Stimulated activated CD4-positive, alpha-beta T cell treated with anti-CD3 and anti-CD28 coated beads, Interleukin-4, amount 100 ng/mL, for 1 hour (primary cell): ENCODE measurements around the gene KIZ.

Source experiments
- DNase-seq: peaks from one replicate; pipeline ENCODE4 v3.0.0-alpha.2; 2020

KIZ gene

DNA sequence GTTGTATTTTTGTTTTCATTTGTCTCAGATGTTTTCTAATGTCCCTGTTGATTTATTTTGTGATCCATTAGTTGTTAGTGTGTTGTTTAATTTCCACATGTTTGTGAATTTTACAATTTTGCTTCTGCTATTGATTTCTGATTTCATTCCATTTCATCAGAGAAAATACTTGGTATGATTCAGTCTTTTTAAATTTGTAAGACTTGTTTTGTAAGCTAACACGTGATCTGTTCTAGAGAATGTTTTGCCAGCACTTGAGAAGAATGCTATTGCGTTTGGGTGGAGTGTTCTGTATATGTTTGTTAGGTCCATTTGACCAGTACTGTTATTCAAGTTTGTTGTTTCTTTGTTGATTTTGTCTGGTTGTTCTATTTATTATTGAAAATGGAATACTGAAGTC lies 53.9 kb downstream of the KIZ start:
- DNase-seq = no peak

DNA sequence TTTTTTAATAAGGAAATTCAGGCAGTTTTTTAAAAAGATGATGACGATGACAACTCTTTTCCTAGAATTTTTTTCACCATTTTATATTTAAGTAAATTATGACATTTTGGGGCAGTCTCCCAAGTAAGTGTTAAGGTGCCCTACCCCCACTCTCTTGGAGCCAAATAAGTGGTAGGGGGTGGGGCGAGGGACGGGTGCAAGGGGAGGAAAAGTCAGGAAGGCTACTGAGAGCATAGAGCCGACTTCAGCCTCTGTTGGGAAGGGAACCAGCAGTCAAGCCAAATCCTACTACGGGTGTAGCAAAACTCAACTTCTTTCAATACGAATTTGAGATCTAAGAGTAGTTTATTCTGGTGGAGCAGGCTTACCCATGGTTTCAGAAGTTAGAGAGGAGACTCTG lies 54.4 kb downstream of the KIZ start:
- no peak for DNase-seq

DNA sequence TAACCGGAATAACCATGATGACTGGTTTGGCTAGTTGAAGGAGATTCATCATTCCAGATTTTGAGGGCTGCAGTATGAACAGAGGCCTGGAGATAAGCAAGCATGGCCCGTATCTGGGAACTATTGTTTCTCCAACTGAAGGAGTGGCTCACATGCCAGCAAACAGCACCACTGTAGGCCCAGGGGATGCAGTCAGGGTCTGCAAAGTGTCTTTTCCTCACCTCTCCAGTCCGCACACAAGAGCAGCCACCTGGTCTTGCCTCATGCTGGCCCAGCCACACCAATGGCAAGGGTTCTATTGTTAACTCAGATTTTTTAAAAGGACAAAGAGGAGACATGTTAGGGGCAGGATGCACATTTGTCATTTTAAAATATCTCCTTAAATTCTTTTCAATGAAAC lies 55.1 kb downstream of the KIZ start:
- no peak for DNase-seq

DNA sequence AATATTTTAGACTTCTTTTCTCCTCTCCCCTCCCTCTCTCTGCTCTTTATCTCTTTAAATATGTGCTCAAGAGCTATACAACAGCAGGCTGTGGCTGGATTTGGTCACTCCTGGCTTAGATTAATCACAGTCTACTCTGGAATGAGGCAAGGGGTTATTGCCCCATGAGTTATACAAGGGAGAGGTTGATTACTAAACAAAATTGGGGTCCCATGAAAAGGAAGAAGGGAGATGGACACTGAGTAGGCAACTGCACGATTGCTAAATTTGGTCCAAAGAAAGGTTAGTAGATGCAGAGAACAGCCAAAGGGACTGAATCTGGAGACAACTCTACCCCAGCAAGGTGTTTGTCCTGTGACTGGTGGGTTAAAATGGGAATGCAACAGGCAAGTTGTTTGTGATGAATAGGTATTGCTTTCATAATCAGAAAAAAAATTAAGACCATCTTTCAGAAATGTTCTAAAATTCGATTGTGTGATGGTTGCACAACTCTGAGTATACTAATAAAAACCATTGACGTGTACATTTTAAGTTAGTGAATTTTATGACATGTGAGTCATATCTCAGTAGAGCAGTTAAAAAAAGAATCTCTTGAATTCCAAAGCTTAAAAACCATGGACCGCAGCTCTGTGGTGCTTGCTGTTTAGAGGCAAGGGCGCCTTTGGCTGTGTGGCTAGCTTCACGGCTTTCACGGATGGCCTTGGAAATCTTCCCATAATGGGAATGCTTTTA lies 57.1 kb downstream of the KIZ start:
- DNase-seq = no peak

DNA sequence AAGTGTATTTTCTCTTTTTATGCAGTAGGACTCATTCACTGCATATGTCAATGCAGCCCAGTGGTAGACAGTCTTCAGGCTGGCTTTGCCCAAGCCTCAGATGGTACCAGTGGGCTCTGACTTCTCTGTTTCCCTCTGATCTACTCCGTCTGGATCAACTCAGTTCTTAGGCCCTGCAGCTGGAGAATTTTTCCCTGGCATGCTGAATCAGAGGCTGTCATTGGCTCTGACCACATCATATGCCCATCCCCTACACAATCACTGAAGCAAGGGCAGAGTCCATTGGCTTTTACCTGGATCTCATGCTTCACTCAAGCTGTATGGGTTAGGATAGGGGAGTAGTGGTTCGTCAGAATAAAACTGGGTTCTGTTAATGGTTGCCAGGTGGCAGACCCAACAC lies 57.8 kb downstream of the KIZ start:
- no peak for DNase-seq

DNA sequence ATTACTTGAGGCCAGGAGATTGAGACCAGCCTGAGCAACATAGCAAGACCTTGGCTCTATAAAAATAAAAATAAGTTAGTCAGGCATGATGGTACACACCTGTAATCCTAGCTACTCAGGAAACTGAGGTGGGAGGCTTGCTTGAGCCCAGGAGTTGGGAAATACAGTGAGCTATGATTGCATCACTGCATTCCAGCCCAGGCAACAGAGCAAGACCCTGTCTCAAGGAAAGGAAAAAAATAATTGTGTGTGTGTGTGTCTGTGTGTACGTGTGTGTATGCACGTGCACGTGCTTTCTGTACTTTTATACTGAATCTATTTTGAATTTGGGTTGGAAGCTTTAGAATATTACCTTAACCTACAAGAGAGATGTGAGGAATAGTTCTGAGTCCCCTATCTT lies 58.9 kb downstream of the KIZ start:
- DNase-seq = no peak

DNA sequence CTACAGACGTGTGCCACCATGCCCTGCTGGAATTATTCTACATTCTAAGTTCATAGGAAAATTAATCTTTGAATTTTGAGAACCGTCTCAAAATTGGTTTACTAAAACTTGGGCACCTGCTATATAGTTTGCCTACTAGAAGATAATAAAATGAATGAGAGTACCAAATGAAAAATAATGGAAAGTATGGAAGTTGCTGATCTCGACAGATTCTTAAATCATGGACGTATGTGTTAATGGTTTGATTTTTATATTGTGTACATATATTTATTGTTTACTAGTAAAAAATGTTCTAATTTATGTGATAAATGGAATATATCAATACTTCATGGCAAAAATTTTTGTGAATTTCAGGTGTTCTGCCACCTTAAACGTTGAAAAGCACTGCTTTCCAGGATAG lies 60.0 kb downstream of the KIZ start:
- no peak for DNase-seq

DNA sequence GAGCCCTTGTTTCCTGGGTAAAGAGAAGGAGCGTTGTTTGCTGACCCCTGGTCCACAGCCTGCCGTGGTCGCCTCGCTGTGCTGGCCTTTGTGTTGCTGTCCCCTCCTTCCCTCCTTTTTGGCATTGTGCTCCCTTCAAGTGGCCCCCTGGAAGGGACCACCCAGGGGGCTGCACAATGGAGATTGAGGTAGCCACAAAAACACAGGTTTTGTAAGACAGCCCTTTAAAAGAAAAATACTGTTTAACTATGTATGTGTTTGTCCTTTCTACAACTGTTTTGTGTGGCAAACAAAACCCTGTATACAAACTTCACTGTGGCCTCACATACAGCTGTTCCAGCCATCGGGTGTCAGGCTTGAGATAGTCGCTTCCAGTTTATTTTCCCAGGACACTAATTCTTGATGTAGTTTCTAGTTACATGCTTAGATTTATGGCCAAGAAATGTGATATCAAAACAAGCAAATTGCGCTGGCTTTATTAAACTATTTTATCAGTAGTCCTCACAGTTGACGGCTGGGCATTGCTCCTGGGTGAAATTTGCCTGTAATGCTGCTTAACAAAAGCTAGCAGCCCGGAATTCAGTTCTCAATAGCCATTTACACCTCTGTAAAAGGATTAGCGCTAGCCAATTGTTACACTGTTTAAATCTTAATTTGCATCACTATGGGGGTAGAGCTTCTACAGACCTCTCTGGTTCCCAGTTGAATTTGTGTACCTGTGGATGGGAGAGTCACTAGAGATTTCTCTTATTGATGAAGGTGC lies 64.1 kb downstream of the KIZ start:
- no peak for DNase-seq

DNA sequence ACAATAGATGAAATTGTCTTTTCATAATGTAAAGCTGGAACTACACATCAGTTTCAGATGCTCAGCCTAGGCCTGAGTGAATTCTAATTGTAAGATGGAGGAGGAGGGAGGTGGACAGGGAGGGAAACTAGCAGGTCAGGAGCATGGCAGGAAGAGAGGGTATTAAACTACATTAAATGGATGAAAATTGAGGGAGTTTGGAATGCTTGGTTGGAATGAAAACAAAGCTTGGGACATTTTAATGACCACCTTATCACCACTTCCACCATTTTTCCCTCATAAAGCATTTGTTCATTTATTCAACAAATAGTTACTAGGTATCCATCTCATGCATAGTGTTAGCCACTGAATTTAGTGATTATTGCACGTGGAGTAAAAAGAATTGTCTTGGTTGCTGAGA lies 65.0 kb downstream of the KIZ start:
- no peak for DNase-seq

DNA sequence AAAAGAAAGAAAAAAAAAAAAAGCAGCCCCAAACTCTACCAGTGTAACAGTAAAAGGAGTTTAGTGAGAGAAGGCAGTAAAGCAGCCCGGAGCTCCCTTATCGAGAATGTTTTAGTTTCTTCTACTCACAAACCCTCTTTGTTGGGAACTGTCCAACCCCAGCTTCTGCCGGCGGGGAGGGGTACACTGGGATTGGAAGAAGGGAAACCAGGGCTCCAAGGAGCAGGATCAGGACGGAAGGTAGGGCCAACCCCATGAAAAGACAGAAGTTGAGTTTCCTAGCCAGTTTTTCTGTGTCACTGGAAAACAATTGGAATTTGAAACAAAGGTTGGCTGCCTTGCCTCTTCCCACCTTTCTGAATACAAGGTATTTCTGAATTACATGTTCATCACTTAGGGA lies 66.0 kb downstream of the KIZ start:
- no peak for DNase-seq

DNA sequence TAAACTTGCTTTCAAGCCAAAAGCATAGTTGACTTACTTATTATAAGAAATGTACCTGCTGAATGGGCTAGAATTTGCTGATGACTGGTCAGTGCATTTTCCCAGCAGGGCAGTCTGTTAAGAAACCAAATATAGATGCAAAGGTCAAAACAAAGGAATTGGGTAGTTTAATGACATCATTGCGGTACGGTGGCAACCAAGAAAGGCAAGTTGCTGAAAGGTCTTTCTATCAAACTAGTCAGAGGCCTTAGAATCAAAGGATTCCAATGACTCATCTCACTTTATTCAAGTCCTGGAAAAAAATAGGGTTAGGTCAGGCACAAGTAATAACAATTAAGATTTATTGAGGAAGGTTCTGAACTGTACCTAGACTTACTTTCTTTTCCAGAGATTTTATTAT lies 76.4 kb downstream of the KIZ start:
- DNase-seq = no peak

DNA sequence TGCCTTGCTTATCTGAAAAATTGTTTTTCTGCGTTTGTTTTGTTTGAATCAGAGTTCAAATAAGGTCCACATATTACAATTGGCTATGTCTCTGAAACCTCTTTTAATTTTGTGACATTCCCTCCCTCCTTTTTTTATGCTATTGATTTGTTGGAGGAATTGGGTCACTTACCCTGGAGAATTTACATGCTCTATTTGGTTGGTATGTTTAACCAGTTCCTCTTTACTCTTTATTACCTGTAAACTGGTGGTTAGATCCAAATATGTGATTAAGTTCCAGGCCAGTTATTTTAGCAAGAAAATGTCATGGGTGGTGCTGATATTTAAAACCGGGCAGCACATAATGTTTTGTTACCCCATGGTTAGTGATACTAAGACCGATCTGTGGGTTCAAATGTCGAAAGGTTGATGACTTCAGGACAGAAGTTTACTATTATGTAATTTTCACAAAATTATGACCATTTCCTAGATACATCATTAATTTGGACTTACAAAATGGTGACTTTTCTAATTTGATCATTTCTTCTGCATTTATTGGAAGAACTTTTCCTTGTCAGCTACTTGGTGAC lies 77.3 kb downstream of the KIZ start:
- no peak for DNase-seq

DNA sequence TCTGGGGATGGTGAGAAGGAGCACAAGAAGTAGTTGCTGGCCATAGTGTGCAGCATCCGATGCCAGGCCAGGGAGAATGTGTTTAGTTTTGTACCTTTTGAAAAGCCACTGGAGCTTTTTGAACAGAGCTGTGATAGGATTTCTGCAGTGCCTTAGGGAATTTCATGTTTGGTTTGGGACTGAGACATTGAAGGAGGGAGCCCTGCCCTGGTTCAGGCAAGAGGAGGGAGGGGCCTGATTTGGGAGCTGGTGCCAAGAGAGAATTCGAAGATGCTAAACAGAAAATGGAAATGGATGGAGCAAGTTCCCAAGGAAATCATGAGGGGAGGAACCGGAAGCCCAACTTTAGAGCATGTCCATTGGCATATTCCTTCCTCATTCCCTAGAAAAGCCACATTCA lies 80.7 kb downstream of the KIZ start:
- DNase-seq = no peak

DNA sequence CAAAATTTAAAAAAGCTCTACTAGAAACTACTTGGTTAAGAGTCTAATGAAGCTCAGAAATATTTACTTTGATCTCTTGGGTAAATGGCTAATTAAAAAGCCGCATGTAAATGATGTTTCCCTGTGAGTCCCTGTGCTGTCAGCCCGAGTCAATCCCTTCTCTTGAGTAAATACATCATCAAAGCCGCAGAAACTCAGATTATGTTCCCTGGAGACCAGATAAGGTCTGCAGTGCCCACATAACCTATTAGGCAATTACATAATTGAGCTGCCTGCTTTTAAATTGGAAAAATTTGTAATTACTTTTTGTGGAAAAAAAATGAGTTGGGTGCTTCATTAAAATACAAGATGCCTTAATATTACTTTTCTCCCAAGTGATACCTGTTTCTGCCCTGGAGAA lies 83.1 kb downstream of the KIZ start:
- no peak for DNase-seq

DNA sequence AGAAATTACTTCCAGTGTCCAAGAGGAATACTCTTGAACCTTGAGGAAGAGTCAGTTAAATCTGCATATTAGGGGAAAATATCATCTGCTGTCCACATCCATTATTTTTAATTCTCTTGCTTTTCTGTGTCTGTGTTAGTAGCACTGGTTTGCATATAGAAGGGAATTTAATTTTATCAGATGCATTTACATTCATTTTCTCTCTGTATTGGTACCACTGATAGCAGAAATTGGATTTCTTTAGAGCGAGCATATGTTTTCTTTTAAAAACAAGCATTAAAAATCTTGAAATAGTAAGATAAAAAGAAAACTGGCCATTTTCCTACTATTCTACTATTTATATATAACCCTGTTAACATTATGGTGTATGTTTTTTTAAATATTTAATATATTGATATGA lies 83.8 kb downstream of the KIZ start:
- no peak for DNase-seq

DNA sequence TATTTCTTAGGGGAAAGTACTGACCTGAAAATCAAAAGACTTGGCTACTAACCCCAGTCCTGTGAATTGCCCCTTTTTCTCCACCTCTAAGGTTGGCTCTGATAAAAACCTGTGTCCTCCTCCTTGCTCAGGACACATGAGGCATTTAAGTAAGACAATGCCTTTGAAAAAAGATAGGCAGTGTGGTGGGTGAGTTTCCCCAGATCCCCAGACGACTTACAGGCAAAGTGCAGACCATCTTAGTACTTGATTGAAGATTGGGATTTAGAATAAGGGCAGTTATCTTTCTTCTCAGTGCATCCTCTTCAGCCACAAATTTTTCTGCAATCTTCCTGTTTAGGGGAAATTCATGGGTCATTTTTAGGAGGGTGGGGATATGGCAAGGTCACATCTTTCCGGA lies 87.8 kb downstream of the KIZ start:
- DNase-seq = no peak

DNA sequence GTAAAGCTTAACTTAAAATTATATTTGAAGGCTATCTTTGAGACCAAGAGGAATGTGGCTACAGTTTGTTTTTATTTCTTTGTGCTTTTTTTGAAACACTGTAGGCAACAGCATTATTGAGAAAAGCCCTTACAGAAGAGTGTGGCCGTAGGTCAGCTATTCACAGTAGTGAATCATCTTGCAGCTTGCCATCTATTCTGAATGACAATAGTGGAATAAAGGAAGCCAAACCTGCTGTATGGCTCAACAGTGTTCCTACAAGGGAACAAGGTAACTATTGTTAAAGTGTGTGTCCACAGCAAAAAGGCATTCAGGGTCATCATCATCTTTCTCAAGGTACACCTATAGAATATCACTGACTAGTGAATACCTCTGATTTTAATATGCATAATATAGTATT lies 88.5 kb downstream of the KIZ start:
- no peak for DNase-seq

DNA sequence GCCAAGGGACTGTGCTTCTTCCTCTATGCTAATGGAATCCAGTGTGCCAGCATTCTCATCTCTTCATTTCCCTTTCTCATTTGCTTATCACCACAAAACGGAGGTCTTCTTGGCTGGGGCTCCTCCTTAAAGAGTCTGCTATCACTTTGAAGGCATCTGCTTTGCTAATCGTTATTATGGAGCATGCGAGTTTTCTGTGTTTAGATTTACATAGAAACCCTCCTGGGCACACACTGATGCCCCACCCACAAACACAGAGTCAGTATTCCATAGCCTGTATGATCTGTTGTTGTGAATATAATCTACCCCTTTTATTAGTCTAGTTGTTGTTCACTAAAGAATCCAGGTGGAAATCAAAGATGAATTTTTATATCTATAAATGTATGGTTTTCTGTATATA lies 93.8 kb downstream of the KIZ start:
- DNase-seq = no peak

DNA sequence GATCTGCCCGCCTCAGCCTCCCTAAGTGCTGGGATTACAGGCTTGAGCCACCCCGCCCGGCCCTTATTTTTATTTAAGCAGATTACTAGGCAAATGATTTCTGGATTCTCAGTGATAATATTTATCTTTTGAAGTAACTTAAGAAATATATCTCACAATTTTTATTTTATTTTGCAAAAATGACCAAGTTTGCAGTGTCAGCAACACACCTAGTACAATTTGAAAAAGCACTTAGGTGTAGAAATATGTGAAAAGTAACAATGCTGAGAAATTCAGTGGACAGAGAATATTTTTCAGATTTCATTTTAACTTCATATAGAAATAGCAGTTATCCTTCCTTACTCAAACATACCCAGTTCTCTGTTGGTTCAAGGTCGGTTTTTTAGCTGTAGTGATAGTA lies 98.3 kb downstream of the KIZ start:
- DNase-seq = no peak

DNA sequence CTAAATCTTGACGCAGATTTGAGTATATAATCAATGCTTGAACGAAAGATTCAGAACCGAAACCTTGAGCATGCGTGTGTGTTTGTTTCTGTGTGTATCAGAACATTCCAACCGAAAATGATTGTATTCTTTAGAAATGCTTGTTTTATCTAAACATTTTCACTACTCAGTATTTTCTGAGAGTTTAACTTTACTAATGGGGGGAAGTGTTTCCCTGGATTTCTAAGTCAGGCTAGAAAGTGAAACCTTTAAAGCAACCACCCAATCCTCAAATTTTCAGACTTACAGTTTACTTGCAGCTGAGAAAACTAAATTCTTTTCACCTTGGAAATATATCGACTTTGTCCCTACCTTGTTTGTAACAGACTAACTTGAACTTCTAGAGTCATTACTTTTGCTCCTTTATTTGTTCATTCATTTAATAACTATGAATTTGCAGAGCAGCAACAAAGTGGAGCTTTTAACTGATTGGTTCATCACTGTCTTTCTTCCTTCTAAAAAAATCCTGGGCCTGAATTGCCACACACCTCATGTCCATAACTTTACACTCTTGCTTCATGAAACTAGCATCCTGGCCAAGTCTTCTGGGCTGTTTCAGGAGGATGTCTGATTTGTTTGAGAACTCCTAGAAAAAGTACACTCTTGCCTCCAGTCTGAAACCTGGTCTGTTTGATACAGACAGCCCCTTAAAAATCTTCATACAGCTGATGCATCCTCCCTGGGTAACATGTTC lies 99.5 kb downstream of the KIZ start:
- no peak for DNase-seq

DNA sequence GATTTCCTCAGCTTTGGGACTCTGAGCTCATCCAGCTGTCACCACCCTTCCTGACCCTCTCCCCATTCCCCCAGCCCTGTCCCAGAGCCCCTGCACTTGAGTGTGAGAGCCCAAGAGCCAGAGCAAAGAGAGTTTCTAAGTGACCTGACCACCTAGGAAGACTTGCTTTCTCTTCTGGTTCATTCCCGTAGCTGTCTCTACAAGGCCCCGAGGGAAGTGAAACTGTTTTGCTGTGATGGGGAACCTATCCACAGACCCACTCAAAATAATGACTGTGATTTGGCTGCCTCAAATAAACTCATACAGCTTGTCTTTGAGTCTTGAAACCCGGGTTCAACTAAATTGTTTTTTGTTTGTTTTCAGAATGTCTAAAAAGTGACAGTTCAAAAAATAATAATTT lies 102.6 kb downstream of the KIZ start:
- DNase-seq = no peak

DNA sequence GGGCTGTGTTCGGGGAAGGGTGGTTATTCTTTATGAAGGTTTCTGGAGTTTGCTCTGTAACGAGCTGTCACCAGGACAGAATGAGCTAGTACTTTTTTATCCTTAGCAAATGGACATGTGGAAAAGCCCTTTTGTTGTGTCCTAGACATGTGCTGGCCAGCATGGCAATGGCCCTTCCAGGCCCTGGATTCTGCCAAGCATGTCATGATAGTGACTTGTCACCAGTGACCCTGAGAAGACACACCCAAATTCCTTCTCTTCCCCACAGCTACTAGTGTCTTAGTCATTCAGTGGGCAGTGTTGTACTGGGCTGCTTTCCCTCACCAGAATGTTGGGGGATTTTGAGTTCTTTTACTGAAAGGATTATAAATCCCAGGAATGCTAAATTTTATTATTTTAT lies 103.3 kb downstream of the KIZ start:
- no peak for DNase-seq

DNA sequence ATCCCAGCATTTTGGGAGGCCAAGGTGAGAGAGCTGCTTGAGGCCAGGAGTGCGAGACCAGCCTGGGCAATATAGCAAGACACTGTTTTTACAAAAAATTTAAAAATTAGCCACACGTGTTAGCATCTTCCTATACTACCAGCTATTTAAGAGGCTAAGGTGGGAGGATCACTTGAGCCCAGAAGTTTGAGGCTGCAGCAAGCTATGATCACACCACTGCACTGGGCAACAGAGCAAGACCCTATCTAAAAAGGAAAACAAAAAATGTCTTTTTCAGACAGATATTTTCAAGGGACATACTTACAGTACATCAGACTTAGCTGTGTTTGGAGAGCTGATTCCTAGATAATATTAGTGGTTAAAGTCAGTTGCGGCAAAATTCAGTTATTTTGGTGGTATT lies 104.3 kb downstream of the KIZ start:
- DNase-seq = no peak

DNA sequence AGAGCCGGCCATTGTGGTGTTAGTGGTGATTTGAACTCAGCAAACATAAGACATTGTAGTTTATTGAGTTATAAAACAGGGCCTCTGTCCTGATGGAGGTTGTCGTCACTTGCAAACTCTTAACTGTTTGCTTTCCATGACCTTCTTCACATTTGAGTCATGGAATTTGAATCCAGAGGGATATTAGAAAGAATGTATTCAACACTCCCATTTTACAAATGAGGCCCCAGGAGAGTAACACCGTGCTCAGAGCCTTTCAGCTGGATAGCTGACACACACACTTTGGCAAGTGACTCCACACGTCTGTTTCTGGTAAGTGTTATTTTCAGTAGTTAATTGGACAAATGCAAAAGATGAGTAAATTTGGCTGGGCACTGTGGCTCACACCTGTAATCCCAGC lies 104.8 kb downstream of the KIZ start:
- DNase-seq = no peak
